ENCODE measurements around the gene PDAP1.

- TF ChIP-seq, protein P1, sequence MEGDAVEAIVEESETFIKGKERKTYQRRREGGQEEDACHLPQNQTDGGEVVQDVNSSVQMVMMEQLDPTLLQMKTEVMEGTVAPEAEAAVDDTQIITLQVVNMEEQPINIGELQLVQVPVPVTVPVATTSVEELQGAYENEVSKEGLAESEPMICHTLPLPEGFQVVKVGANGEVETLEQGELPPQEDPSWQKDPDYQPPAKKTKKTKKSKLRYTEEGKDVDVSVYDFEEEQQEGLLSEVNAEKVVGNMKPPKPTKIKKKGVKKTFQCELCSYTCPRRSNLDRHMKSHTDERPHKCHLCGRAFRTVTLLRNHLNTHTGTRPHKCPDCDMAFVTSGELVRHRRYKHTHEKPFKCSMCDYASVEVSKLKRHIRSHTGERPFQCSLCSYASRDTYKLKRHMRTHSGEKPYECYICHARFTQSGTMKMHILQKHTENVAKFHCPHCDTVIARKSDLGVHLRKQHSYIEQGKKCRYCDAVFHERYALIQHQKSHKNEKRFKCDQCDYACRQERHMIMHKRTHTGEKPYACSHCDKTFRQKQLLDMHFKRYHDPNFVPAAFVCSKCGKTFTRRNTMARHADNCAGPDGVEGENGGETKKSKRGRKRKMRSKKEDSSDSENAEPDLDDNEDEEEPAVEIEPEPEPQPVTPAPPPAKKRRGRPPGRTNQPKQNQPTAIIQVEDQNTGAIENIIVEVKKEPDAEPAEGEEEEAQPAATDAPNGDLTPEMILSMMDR (IDR thresholded peaks at IDR 0.05), result no peak
- TF ChIP-seq POLR2A (IDR thresholded peaks at IDR 0.05), result no peak
Observed at GRCh38 chr7:99422186-99422585, 13.8 kb upstream of the PDAP1 start.
